ENCODE measurements around the gene PDCD1. TPM values are rescaled to one million over a fixed set of nuclear protein-coding genes. Genes with fewer than 3 reads are reported as not detected.
"Not testable (repeated sequence)": the region's sequence is repeated elsewhere in the genome, so short reads cannot be mapped to it uniquely, and the experiment has no call there.

The PDCD1 gene
- polyA plus RNA-seq, 10 donors, result 0.08 to 0.70 (median 0.15) TPM; not detected in 2

GRCh38 chr2:241835611-241836010, 23.1 kb downstream of the PDCD1 start:
- DNase-seq, result no peak

- no peak for DNase-seq
These were observed 24.0 kb downstream of the PDCD1 start for GRCh38 chr2:241834527-241835210.

GRCh38 chr2:241833756-241834526, 24.8 kb downstream of the PDCD1 start:
- DNase-seq, result not testable (repeated sequence)

- DNase-seq, result peak in 2 of 3 donors; percentile 10 to 18
These were observed 25.5 kb downstream of the PDCD1 start for GRCh38 chr2:241833101-241833663.

- DNase-seq, result no peak
These were observed 31.3 kb downstream of the PDCD1 start for GRCh38 chr2:241827394-241827793.

GRCh38 chr2:241823531-241824437, 34.9 kb downstream of the PDCD1 start:
- not testable (repeated sequence) for DNase-seq

GRCh38 chr2:241822264-241822623, 36.5 kb downstream of the PDCD1 start:
- no peak for DNase-seq

- DNase-seq, result no peak
These were observed 37.0 kb downstream of the PDCD1 start for GRCh38 chr2:241821460-241822263.

- DNase-seq, result no peak
These were observed 37.9 kb downstream of the PDCD1 start for GRCh38 chr2:241820625-241821384.

GRCh38 chr2:241819947-241820624, 38.6 kb downstream of the PDCD1 start:
- not testable (repeated sequence) for DNase-seq

- DNase-seq, result no peak
These were observed 39.8 kb downstream of the PDCD1 start for GRCh38 chr2:241818943-241819270.

GRCh38 chr2:241818229-241818942, 40.3 kb downstream of the PDCD1 start:
- no peak for DNase-seq

GRCh38 chr2:241817821-241818215, 40.9 kb downstream of the PDCD1 start:
- DNase-seq, result not testable (repeated sequence)

GRCh38 chr2:241817126-241817820, 41.4 kb downstream of the PDCD1 start:
- DNase-seq, result no peak

- DNase-seq, result no peak
These were observed 42.1 kb downstream of the PDCD1 start for GRCh38 chr2:241816431-241817121.

GRCh38 chr2:241815477-241816430, 42.9 kb downstream of the PDCD1 start:
- DNase-seq, result no peak

Measured in muscle of back (tissue), 11 donors.